ENCODE data around the gene LPP.

DNA sequence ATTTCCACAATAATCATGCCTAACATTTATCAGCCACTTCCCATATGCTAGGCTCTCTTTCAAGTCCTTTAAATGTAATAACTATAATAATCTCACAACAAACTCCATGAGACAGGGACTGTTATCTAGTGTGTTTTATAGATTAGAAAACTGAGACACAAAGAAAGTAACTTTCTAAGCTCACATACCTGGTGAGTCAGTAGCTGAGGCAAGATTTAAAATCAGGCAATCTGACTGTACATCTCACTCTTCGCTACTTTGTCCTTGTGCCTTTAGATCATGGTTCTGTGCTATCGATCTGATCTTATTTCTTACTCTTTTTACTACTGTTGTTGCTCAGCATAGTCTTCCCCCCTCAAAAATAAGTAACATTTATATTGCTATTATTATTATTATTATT is 295.5 kb downstream of the LPP start:
- TF ChIP-seq, protein P1, sequence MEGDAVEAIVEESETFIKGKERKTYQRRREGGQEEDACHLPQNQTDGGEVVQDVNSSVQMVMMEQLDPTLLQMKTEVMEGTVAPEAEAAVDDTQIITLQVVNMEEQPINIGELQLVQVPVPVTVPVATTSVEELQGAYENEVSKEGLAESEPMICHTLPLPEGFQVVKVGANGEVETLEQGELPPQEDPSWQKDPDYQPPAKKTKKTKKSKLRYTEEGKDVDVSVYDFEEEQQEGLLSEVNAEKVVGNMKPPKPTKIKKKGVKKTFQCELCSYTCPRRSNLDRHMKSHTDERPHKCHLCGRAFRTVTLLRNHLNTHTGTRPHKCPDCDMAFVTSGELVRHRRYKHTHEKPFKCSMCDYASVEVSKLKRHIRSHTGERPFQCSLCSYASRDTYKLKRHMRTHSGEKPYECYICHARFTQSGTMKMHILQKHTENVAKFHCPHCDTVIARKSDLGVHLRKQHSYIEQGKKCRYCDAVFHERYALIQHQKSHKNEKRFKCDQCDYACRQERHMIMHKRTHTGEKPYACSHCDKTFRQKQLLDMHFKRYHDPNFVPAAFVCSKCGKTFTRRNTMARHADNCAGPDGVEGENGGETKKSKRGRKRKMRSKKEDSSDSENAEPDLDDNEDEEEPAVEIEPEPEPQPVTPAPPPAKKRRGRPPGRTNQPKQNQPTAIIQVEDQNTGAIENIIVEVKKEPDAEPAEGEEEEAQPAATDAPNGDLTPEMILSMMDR (IDR thresholded peaks at IDR 0.05): no peak
- no peak for TF ChIP-seq EZH2 (IDR thresholded peaks at IDR 0.05; ENCODE audit: borderline replicate concordance, insufficient read depth, low read depth, low read length, poor library complexity, severe bottlenecking)
